ENCODE results near the gene WFS1. TPM values are rescaled to one million over a fixed set of nuclear protein-coding genes. Genes with fewer than 3 reads are reported as not detected.

The WFS1 gene
- total and polyA plus RNA-seq, 2 donors (not counting 1 experiment from before 2014, with no cell fraction given): 25.7 to 37.5 TPM

GRCh38 chr4:6250235-6250983, 19.2 kb upstream of the WFS1 start:
- H3K9me3 ChIP-seq (ENCODE audit: control insufficient read depth, insufficient read depth, low read depth, low read length): no peaks in the 10 kb centered on the region
- DNase-seq (ENCODE audit: low read depth in 2 of 2): peak; percentile 32 to 70
- H3K4me3 ChIP-seq (replicated peaks in 1 of 4; ENCODE audit: control extremely low read depth in 1 of 4, insufficient read depth in 1 of 4, low read depth in 3 of 4, low read length in 4 of 4): no peak overlapping the region
- no peak overlapping the region for H3K27ac ChIP-seq (ENCODE audit: insufficient read depth, low read length)
- no peaks in the 10 kb centered on the region for H3K79me2 ChIP-seq (ENCODE audit: control insufficient read depth, insufficient read depth, low read length)
- TF ChIP-seq EZH2 (IDR thresholded peaks at IDR 0.05; ENCODE audit: low read length, missing control alignments) (no peak), CTCF (conservative IDR thresholded peaks at IDR 0.05 in 1 of 2, IDR thresholded peaks at IDR 0.05 in 1 of 2; ENCODE audit: low read depth in 1 of 2, low read length in 2 of 2) (peak; percentile 68 to 75)
- no peak overlapping the region for H2AFZ ChIP-seq (ENCODE audit: low read length)
- no peaks in the 10 kb centered on the region for H3K4me1 ChIP-seq (ENCODE audit: control insufficient read depth, extremely low read depth, insufficient read depth, low read length)
- H3K9ac ChIP-seq (ENCODE audit: insufficient read depth, low read length): no peak overlapping the region
- no peaks in the 10 kb centered on the region for H3K27me3 ChIP-seq (ENCODE audit: control insufficient read depth, insufficient read depth, low read length)
- no peak overlapping the region for H3K4me2 ChIP-seq (ENCODE audit: extremely low read depth, insufficient read depth, low read length)
- no peaks in the 10 kb centered on the region for H3K36me3 ChIP-seq (ENCODE audit: control insufficient read depth, insufficient read depth, low read length)
- no peaks in the 10 kb centered on the region for H4K20me1 ChIP-seq (ENCODE audit: control insufficient read depth, extremely low read depth, insufficient read depth, low read length)

GRCh38 chr4:6250984-6251295, 18.7 kb upstream of the WFS1 start:
- DNase-seq (ENCODE audit: low read depth in 2 of 2): no peak
- Histone ChIP-seq H3K9ac (ENCODE audit: insufficient read depth, low read length) (no peak overlapping the region), H3K4me1 (ENCODE audit: control insufficient read depth, extremely low read depth, insufficient read depth, low read length) (no peaks in the 10 kb centered on the region), H3K36me3 (ENCODE audit: control insufficient read depth, insufficient read depth, low read length) (no peaks in the 10 kb centered on the region), H3K27me3 (ENCODE audit: control insufficient read depth, insufficient read depth, low read length) (no peaks in the 10 kb centered on the region), H3K9me3 (ENCODE audit: control insufficient read depth, insufficient read depth, low read depth, low read length) (no peaks in the 10 kb centered on the region), H3K4me2 (ENCODE audit: extremely low read depth, insufficient read depth, low read length) (no peak overlapping the region), H3K79me2 (ENCODE audit: control insufficient read depth, insufficient read depth, low read length) (no peaks in the 10 kb centered on the region), H3K27ac (ENCODE audit: insufficient read depth, low read length) (no peak overlapping the region), H4K20me1 (ENCODE audit: control insufficient read depth, extremely low read depth, insufficient read depth, low read length) (no peaks in the 10 kb centered on the region), H3K4me3 (replicated peaks in 1 of 4; ENCODE audit: control extremely low read depth in 1 of 4, insufficient read depth in 1 of 4, low read depth in 3 of 4, low read length in 4 of 4) (no peak overlapping the region), H2AFZ (ENCODE audit: low read length) (no peak overlapping the region)
- TF ChIP-seq EZH2 (IDR thresholded peaks at IDR 0.05; ENCODE audit: low read length, missing control alignments) (no peak), CTCF (conservative IDR thresholded peaks at IDR 0.05 in 1 of 2, IDR thresholded peaks at IDR 0.05 in 1 of 2; ENCODE audit: low read depth in 1 of 2, low read length in 2 of 2) (no peak)

GRCh38 chr4:6251365-6251764, 18.3 kb upstream of the WFS1 start:
- H3K9ac ChIP-seq (ENCODE audit: insufficient read depth, low read length): no peak overlapping the region
- H3K27ac ChIP-seq (ENCODE audit: insufficient read depth, low read length): no peak overlapping the region
- no peaks in the 10 kb centered on the region for H4K20me1 ChIP-seq (ENCODE audit: control insufficient read depth, extremely low read depth, insufficient read depth, low read length)
- no peak overlapping the region for H3K4me3 ChIP-seq (replicated peaks in 1 of 4; ENCODE audit: control extremely low read depth in 1 of 4, insufficient read depth in 1 of 4, low read depth in 3 of 4, low read length in 4 of 4)
- no peaks in the 10 kb centered on the region for H3K9me3 ChIP-seq (ENCODE audit: control insufficient read depth, insufficient read depth, low read depth, low read length)
- no peaks in the 10 kb centered on the region for H3K4me1 ChIP-seq (ENCODE audit: control insufficient read depth, extremely low read depth, insufficient read depth, low read length)
- no peak for DNase-seq (ENCODE audit: low read depth in 2 of 2)
- H2AFZ ChIP-seq (ENCODE audit: low read length): no peak overlapping the region
- no peaks in the 10 kb centered on the region for H3K27me3 ChIP-seq (ENCODE audit: control insufficient read depth, insufficient read depth, low read length)
- no peaks in the 10 kb centered on the region for H3K79me2 ChIP-seq (ENCODE audit: control insufficient read depth, insufficient read depth, low read length)
- no peak overlapping the region for H3K4me2 ChIP-seq (ENCODE audit: extremely low read depth, insufficient read depth, low read length)
- TF ChIP-seq CTCF (conservative IDR thresholded peaks at IDR 0.05 in 1 of 2, IDR thresholded peaks at IDR 0.05 in 1 of 2; ENCODE audit: low read depth in 1 of 2, low read length in 2 of 2): no peak
- no peak for TF ChIP-seq EZH2 (IDR thresholded peaks at IDR 0.05; ENCODE audit: low read length, missing control alignments)
- no peaks in the 10 kb centered on the region for H3K36me3 ChIP-seq (ENCODE audit: control insufficient read depth, insufficient read depth, low read length)

Data from fibroblast of lung (primary cell).